GM21447 (cell line): ENCODE data around the gene S100A12.

Experiments used
- ATAC-seq: cut with Tn5 transposase; IDR thresholded peaks from one replicate; pipeline ENCODE4 v1.9.1; 2021; ENCODE audit not compliant: unreplicated experiment

The S100A12 gene

GRCh38 chr1:153397051-153397923, 21.9 kb upstream of the S100A12 start:
- ATAC-seq = no peak

- no peak for ATAC-seq
Measured at GRCh38 chr1:153396461-153396860, 21.0 kb upstream of the S100A12 start.

- no peak for ATAC-seq
Measured at GRCh38 chr1:153395776-153396175, 20.4 kb upstream of the S100A12 start.

- ATAC-seq = no peak
Measured at GRCh38 chr1:153395136-153395685, 19.8 kb upstream of the S100A12 start.

GRCh38 chr1:153394391-153394790, 19.0 kb upstream of the S100A12 start:
- no peak for ATAC-seq

- no peak for ATAC-seq
Measured at GRCh38 chr1:153393926-153394325, 18.5 kb upstream of the S100A12 start.

GRCh38 chr1:153392822-153393221, 17.4 kb upstream of the S100A12 start:
- no peak for ATAC-seq

GRCh38 chr1:153392258-153392657, 16.8 kb upstream of the S100A12 start:
- no peak for ATAC-seq

GRCh38 chr1:153390938-153391710, 15.7 kb upstream of the S100A12 start, which contains the start of gene S100A8:
Gene S100A8 (minus strand): TSS chr1:153391073. CDS start chr1:153390535, 538 bp downstream.
- ATAC-seq = no peak

- ATAC-seq = no peak
Measured at GRCh38 chr1:153389973-153390879, 14.8 kb upstream of the S100A12 start.

GRCh38 chr1:153389401-153389800, 14.0 kb upstream of the S100A12 start:
- no peak for ATAC-seq

GRCh38 chr1:153387785-153388184, 12.4 kb upstream of the S100A12 start:
- ATAC-seq = no peak

- ATAC-seq = no peak
Measured at GRCh38 chr1:153387001-153387400, 11.6 kb upstream of the S100A12 start.

GRCh38 chr1:153386500-153386901, 11.1 kb upstream of the S100A12 start:
- ATAC-seq = no peak

- ATAC-seq = no peak
Measured at GRCh38 chr1:153384958-153385580, 9.6 kb upstream of the S100A12 start.

GRCh38 chr1:153380711-153381110, 5.3 kb upstream of the S100A12 start:
- no peak for ATAC-seq

- no peak for ATAC-seq
Measured at GRCh38 chr1:153379591-153379990, 4.2 kb upstream of the S100A12 start.

- ATAC-seq = no peak
Measured at GRCh38 chr1:153374071-153374470, 1.4 kb downstream of the S100A12 start.

GRCh38 chr1:153372571-153372970, 2.9 kb downstream of the S100A12 start:
- ATAC-seq = no peak

GRCh38 chr1:153371231-153371630, 4.2 kb downstream of the S100A12 start:
- no peak for ATAC-seq
